ENCODE data around the gene IL12RB1.

GRCh38 chr19:18017275-18018083 is 69.3 kb downstream of the IL12RB1 start:
- TF ChIP-seq CTCF (IDR thresholded peaks at IDR 0.05) (no peak), EZH2phosphoT487 (IDR thresholded peaks at IDR 0.05) (no peak), EZH2 (IDR thresholded peaks at IDR 0.05) (no peak)
